ENCODE results near the gene TNFRSF8. TPM values are rescaled to one million over a fixed set of nuclear protein-coding genes. Genes with fewer than 3 reads are reported as not detected.

TNFRSF8 gene
- total RNA-seq, 1 experiment from 2014 or later, result 20.8 TPM

GRCh38 chr1:12173631-12174121 is 110.6 kb downstream of the TNFRSF8 start (continued):
- TF ChIP-seq ZNF263 (CRISPR knock-in tag; IDR thresholded peaks at IDR 0.05; ENCODE audit: low read depth) (no peak), ZNF396 (CRISPR knock-in tag; IDR thresholded peaks at IDR 0.05; ENCODE audit: borderline replicate concordance) (no peak)

GRCh38 chr1:12174924-12175810 is 112.1 kb downstream of the TNFRSF8 start:
- Mint-ChIP-seq H3K36me3 (no peaks in the 10 kb centered on the region), H3K4me3 (no peak overlapping the region), H3K9me3 (no peaks in the 10 kb centered on the region), H3K27ac (no peak overlapping the region; the same call in 1 of the 2 replicates), H3K27me3 (ENCODE audit: low read depth) (peaks cover 2% of the 10 kb centered on the region), H3K4me1 (peaks cover 25% of the 10 kb centered on the region)
- TF ChIP-seq CDX4 (CRISPR knock-in tag; IDR thresholded peaks at IDR 0.05; ENCODE audit: borderline replicate concordance) (no peak), CBFB (CRISPR knock-in tag; IDR thresholded peaks at IDR 0.05; ENCODE audit: low read depth) (no peak), HMGA2 (CRISPR knock-in tag; IDR thresholded peaks at IDR 0.05) (no peak), NR3C1 (CRISPR knock-in tag; conservative IDR thresholded peaks at IDR 0.05; ENCODE audit: low read depth) (no peak), STAT6 (CRISPR knock-in tag; conservative IDR thresholded peaks at IDR 0.05; ENCODE audit: low read depth) (no peak), MXD4 (CRISPR knock-in tag; IDR thresholded peaks at IDR 0.05; ENCODE audit: borderline replicate concordance) (no peak), MYBL2 (CRISPR knock-in tag; IDR thresholded peaks at IDR 0.05) (no peak), ZNF671 (CRISPR knock-in tag; IDR thresholded peaks at IDR 0.05) (no peak), ATF3 (CRISPR knock-in tag; conservative IDR thresholded peaks at IDR 0.05) (no peak), ETV6 (CRISPR knock-in tag; IDR thresholded peaks at IDR 0.05) (no peak), SMAD4 (CRISPR knock-in tag; IDR thresholded peaks at IDR 0.05) (no peak), ZNF396 (CRISPR knock-in tag; IDR thresholded peaks at IDR 0.05; ENCODE audit: borderline replicate concordance) (no peak), IRF2 (CRISPR knock-in tag; IDR thresholded peaks at IDR 0.05; ENCODE audit: borderline replicate concordance, low read depth) (no peak), EMX1 (CRISPR knock-in tag; IDR thresholded peaks at IDR 0.05) (no peak), ZNF423 (CRISPR knock-in tag; IDR thresholded peaks at IDR 0.05) (no peak)
- TF ChIP-seq, protein P1, sequence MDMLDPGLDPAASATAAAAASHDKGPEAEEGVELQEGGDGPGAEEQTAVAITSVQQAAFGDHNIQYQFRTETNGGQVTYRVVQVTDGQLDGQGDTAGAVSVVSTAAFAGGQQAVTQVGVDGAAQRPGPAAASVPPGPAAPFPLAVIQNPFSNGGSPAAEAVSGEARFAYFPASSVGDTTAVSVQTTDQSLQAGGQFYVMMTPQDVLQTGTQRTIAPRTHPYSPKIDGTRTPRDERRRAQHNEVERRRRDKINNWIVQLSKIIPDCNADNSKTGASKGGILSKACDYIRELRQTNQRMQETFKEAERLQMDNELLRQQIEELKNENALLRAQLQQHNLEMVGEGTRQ (CRISPR knock-in tag; IDR thresholded peaks at IDR 0.05), result no peak
- ATAC-seq (no peak), DNase-seq (ENCODE audit: low spot score) (no peak)
- POLR2A ChIA-PET, result no interaction called here
- CTCF ChIA-PET, result interaction anchor here (1.1 to 2.0 kb wide), 4 partner anchors 9 to 51 kb away, joined by 3 to 8 read pairs (median 6); no protein-coding TSS in a partner anchor
